ENCODE results near the gene PANX3. TPM values are rescaled to one million over a fixed set of nuclear protein-coding genes. Genes with fewer than 3 reads are reported as not detected.

PANX3 gene
- not detected for total RNA-seq

- Histone ChIP-seq H3K36me3 (no peaks in the 10 kb centered on the region), H3K4me3 (no peak within 1 kb of the TSS), H3K27me3 (no peaks in the 10 kb centered on the region), H3K4me1 (no peaks in the 10 kb centered on the region), H3K9me3 (no peaks in the 10 kb centered on the region), H3K27ac (no peak within 1 kb of the TSS)
- TF ChIP-seq POLR2A (IDR thresholded peaks at IDR 0.05) (no peak), CTCF (IDR thresholded peaks at IDR 0.05) (no peak)
- intact Hi-C loops (cut with DNase I; ENCODE audit: low total_unique reads) = no loop called here
- no peak for DNase-seq
Observed at GRCh38 chr11:124611064-124611463, at the start of gene PANX3. TSS of gene PANX3 (plus strand) at chr11:124611428. CDS start at chr11:124611557, 129 bp downstream.

- Histone ChIP-seq H3K4me1 (no peaks in the 10 kb centered on the region), H3K9me3 (no peaks in the 10 kb centered on the region), H3K4me3 (no peak within 1 kb of the TSS), H3K27ac (no peak within 1 kb of the TSS), H3K27me3 (no peaks in the 10 kb centered on the region), H3K36me3 (no peaks in the 10 kb centered on the region)
- TF ChIP-seq CTCF (IDR thresholded peaks at IDR 0.05) = no peak
- intact Hi-C loops (cut with DNase I; ENCODE audit: low total_unique reads) = no loop called here
- no peak for DNase-seq
Observed at GRCh38 chr11:124569697-124570096, 41.5 kb upstream of the PANX3 start, which contains the start of gene OR8A1. TSS of gene OR8A1 (plus strand) at chr11:124569997. CDS start at chr11:124570120, 123 bp downstream.

- Histone ChIP-seq H3K27ac (no peak overlapping the region), H3K4me3 (no peak overlapping the region), H3K27me3 (no peaks in the 10 kb centered on the region), H3K36me3 (no peaks in the 10 kb centered on the region), H3K4me1 (no peaks in the 10 kb centered on the region), H3K9me3 (no peaks in the 10 kb centered on the region)
- intact Hi-C loops (cut with DNase I; ENCODE audit: low total_unique reads) = no loop called here
- no peak for DNase-seq
- TF ChIP-seq POLR2A (IDR thresholded peaks at IDR 0.05) (no peak), CTCF (IDR thresholded peaks at IDR 0.05) (no peak)
Observed at GRCh38 chr11:124570160-124570559, 41.1 kb upstream of the PANX3 start.

GRCh38 chr11:124577716-124578427, 33.4 kb upstream of the PANX3 start:
- no peak for DNase-seq
- H3K27me3 ChIP-seq = no peaks in the 10 kb centered on the region
- no peaks in the 10 kb centered on the region for H3K36me3 ChIP-seq
- intact Hi-C loops (cut with DNase I; ENCODE audit: low total_unique reads) = no loop called here
- TF ChIP-seq CTCF (IDR thresholded peaks at IDR 0.05) (no peak), POLR2A (IDR thresholded peaks at IDR 0.05) (no peak)
- H3K9me3 ChIP-seq = no peaks in the 10 kb centered on the region
- no peak overlapping the region for H3K27ac ChIP-seq
- H3K4me3 ChIP-seq = no peak overlapping the region
- H3K4me1 ChIP-seq = no peaks in the 10 kb centered on the region

- no peak for TF ChIP-seq CTCF (IDR thresholded peaks at IDR 0.05)
- no peaks in the 10 kb centered on the region for H3K4me1 ChIP-seq
- H3K9me3 ChIP-seq = no peaks in the 10 kb centered on the region
- no peak overlapping the region for H3K4me3 ChIP-seq
- no peaks in the 10 kb centered on the region for H3K36me3 ChIP-seq
- intact Hi-C loops (cut with DNase I; ENCODE audit: low total_unique reads) = no loop called here
- H3K27ac ChIP-seq = no peak overlapping the region
- no peaks in the 10 kb centered on the region for H3K27me3 ChIP-seq
- no peak for DNase-seq
Observed at GRCh38 chr11:124578761-124579160, 32.5 kb upstream of the PANX3 start.

Measured in uterus (tissue), 4 donors.